Measurements from ENCODE around the gene DRAP1. TPM values are rescaled to one million over a fixed set of nuclear protein-coding genes. Genes with fewer than 3 reads are reported as not detected.

DRAP1 gene
- total and polyA plus RNA-seq, 8 donors: 61.0 to 112 (median 86.3) TPM

GRCh38 chr11:65967329-65967934 is 48.2 kb downstream of the DRAP1 start:
- no peak for TF ChIP-seq CTCF (IDR thresholded peaks at IDR 0.05)
- no peak for ATAC-seq
- Histone ChIP-seq H3K27me3 (no peaks in the 10 kb centered on the region), H3K4me1 (peaks cover 17 to 45% of the 10 kb centered on the region in 2 donors), H3K27ac (no peak overlapping the region), H3K4me3 (no peak overlapping the region), H3K9me3 (no peaks in the 10 kb centered on the region), H3K36me3 (peaks cover 0 to 77% of the 10 kb centered on the region in 2 donors)
- intact Hi-C loops (cut with DNase I): no loop called here
- DNase-seq: no peak

GRCh38 chr11:65968600-65969482 is 49.6 kb downstream of the DRAP1 start:
- Histone ChIP-seq H3K36me3 (peaks cover 0 to 85% of the 10 kb centered on the region in 2 donors), H3K27ac (peak overlapping the region in 1 of 2 donors; percentile 87), H3K27me3 (no peaks in the 10 kb centered on the region), H3K4me3 (no peak overlapping the region), H3K4me1 (peaks cover 5 to 31% of the 10 kb centered on the region in 2 donors), H3K9me3 (no peaks in the 10 kb centered on the region)
- peak; percentile 87 for ATAC-seq
- no peak for DNase-seq
- TF ChIP-seq CTCF (IDR thresholded peaks at IDR 0.05): no peak
- intact Hi-C loops (cut with DNase I): no loop called here

Other genes with a start within 250 kb of the DRAP1 start
- 10 to 100 TPM; 57.0 to 67.1 TPM for gene KAT5, start 207.2 kb upstream of the DRAP1 start, total RNA-seq
- gene KAT5, start 207.2 kb upstream of the DRAP1 start, polyA plus RNA-seq (ENCODE audit: insufficient read length in 6 of 6): 10 to 100 TPM; 58.4 to 69.2 (median 64.5) TPM
- gene RNASEH2C, start 198.6 kb upstream of the DRAP1 start, total RNA-seq: 10 to 100 TPM; 46.0 to 70.1 TPM
- 10 to 100 TPM; 34.7 to 52.5 (median 37.2) TPM for gene RNASEH2C, start 198.6 kb upstream of the DRAP1 start, polyA plus RNA-seq (ENCODE audit: insufficient read length in 6 of 6)
- 10 to 100 TPM; 22.6 to 39.0 TPM for gene AP5B1, start 138.4 kb upstream of the DRAP1 start, total RNA-seq
- gene AP5B1, start 138.4 kb upstream of the DRAP1 start, polyA plus RNA-seq (ENCODE audit: insufficient read length in 6 of 6): 1 to 10 TPM; 2.9 to 4.5 (median 3.5) TPM
- gene OVOL1, start 132.4 kb upstream of the DRAP1 start, total RNA-seq: under 1 TPM; 0.37 to 0.41 TPM
- under 1 TPM; 0.20 to 0.45 (median 0.31) TPM for gene OVOL1, start 132.4 kb upstream of the DRAP1 start, polyA plus RNA-seq (ENCODE audit: insufficient read length in 6 of 6)
- gene SNX32, start 85.5 kb upstream of the DRAP1 start, total RNA-seq: 1 to 10 TPM in 1 of 2 donors, under 1 TPM in 1; 0.24 to 1.9 TPM
- gene SNX32, start 85.5 kb upstream of the DRAP1 start, polyA plus RNA-seq (ENCODE audit: insufficient read length in 6 of 6): 1 to 10 TPM; 2.5 to 4.4 (median 3.1) TPM
- 1,000 to 10,000 TPM in 1 of 2 donors, 100 to 1,000 TPM in 1; 790 to 1,162 TPM for gene CFL1, start 61.2 kb upstream of the DRAP1 start, total RNA-seq
- 100 to 1,000 TPM; 599 to 799 (median 752) TPM for gene CFL1, start 61.2 kb upstream of the DRAP1 start, polyA plus RNA-seq (ENCODE audit: insufficient read length in 6 of 6)
- 10 to 100 TPM; 43.4 to 50.7 TPM for gene MUS81, start 59.0 kb upstream of the DRAP1 start, total RNA-seq
- 10 to 100 TPM; 44.7 to 55.0 (median 52.0) TPM for gene MUS81, start 59.0 kb upstream of the DRAP1 start, polyA plus RNA-seq (ENCODE audit: insufficient read length in 6 of 6)
- 100 to 1,000 TPM in 1 of 2 donors, 10 to 100 TPM in 1; 67.6 to 113 TPM for gene EFEMP2, start 46.6 kb upstream of the DRAP1 start, total RNA-seq
- gene EFEMP2, start 46.6 kb upstream of the DRAP1 start, polyA plus RNA-seq (ENCODE audit: insufficient read length in 6 of 6): 100 to 1,000 TPM; 111 to 169 (median 152) TPM
- gene CTSW, start 39.6 kb upstream of the DRAP1 start, total RNA-seq: 1 to 10 TPM; 5.8 to 9.1 TPM
- 1 to 10 TPM; 2.7 to 7.2 (median 5.7) TPM for gene CTSW, start 39.6 kb upstream of the DRAP1 start, polyA plus RNA-seq (ENCODE audit: insufficient read length in 6 of 6)
- gene FIBP, start 31.0 kb upstream of the DRAP1 start, total RNA-seq: 10 to 100 TPM; 56.5 to 69.6 TPM
- gene FIBP, start 31.0 kb upstream of the DRAP1 start, polyA plus RNA-seq (ENCODE audit: insufficient read length in 6 of 6): 10 to 100 TPM; 72.3 to 83.0 (median 77.7) TPM
- 10 to 100 TPM; 23.3 to 32.0 TPM for gene CCDC85B, start 28.8 kb upstream of the DRAP1 start, total RNA-seq
- 10 to 100 TPM; 10.0 to 23.8 (median 15.1) TPM for gene CCDC85B, start 28.8 kb upstream of the DRAP1 start, polyA plus RNA-seq (ENCODE audit: insufficient read length in 6 of 6)
- gene FOSL1, start 19.0 kb upstream of the DRAP1 start, total RNA-seq: 10 to 100 TPM in 1 of 2 donors, 1 to 10 TPM in 1; 3.4 to 16.3 TPM
- gene FOSL1, start 19.0 kb upstream of the DRAP1 start, polyA plus RNA-seq (ENCODE audit: insufficient read length in 6 of 6): under 1 TPM in 4 of 6 donors, not detected in 2; 0.17 to 0.22 (median 0.21) TPM
- 10 to 100 TPM; 29.6 to 35.0 TPM for gene C11orf68, start 364 bp upstream of the DRAP1 start, total RNA-seq
- gene C11orf68, start 364 bp upstream of the DRAP1 start, polyA plus RNA-seq (ENCODE audit: insufficient read length in 6 of 6): 10 to 100 TPM; 31.1 to 36.9 (median 34.4) TPM
- gene TSGA10IP, start 26.1 kb downstream of the DRAP1 start, total RNA-seq: not detected
- 1 to 10 TPM in 1 of 6 donors, under 1 TPM in 4, not detected in 1; 0.26 to 1.0 (median 0.79) TPM for gene TSGA10IP, start 26.1 kb downstream of the DRAP1 start, polyA plus RNA-seq (ENCODE audit: insufficient read length in 6 of 6)
- gene SART1, start 42.3 kb downstream of the DRAP1 start, total RNA-seq: 10 to 100 TPM; 34.1 to 50.8 TPM
- gene SART1, start 42.3 kb downstream of the DRAP1 start, polyA plus RNA-seq (ENCODE audit: insufficient read length in 6 of 6): 10 to 100 TPM; 40.0 to 55.4 (median 46.3) TPM
- gene EIF1AD, start 82.7 kb downstream of the DRAP1 start, total RNA-seq: 10 to 100 TPM; 28.4 to 30.5 TPM
- 10 to 100 TPM; 23.6 to 30.5 (median 27.4) TPM for gene EIF1AD, start 82.7 kb downstream of the DRAP1 start, polyA plus RNA-seq (ENCODE audit: insufficient read length in 6 of 6)
- 100 to 1,000 TPM; 161 to 183 TPM for gene BANF1, start 83.1 kb downstream of the DRAP1 start, total RNA-seq
- 100 to 1,000 TPM; 211 to 248 (median 228) TPM for gene BANF1, start 83.1 kb downstream of the DRAP1 start, polyA plus RNA-seq (ENCODE audit: insufficient read length in 6 of 6)
- gene CST6, start 92.6 kb downstream of the DRAP1 start, total RNA-seq: 10 to 100 TPM; 20.3 to 46.5 TPM
- gene CST6, start 92.6 kb downstream of the DRAP1 start, polyA plus RNA-seq (ENCODE audit: insufficient read length in 6 of 6): 1 to 10 TPM in 1 of 6 donors, under 1 TPM in 5; 0.18 to 1.3 (median 0.46) TPM
- 1 to 10 TPM; 1.2 to 2.6 TPM for gene CATSPER1, start 107.1 kb downstream of the DRAP1 start, total RNA-seq
- gene CATSPER1, start 107.1 kb downstream of the DRAP1 start, polyA plus RNA-seq (ENCODE audit: insufficient read length in 6 of 6): under 1 TPM in 1 of 6 donors, not detected in 5; 0.24 TPM
- gene GAL3ST3, start 129.7 kb downstream of the DRAP1 start, total RNA-seq: not detected
- gene GAL3ST3, start 129.7 kb downstream of the DRAP1 start, polyA plus RNA-seq (ENCODE audit: insufficient read length in 6 of 6): under 1 TPM in 5 of 6 donors, not detected in 1; 0.09 to 0.63 (median 0.20) TPM
- gene SF3B2, start 132.9 kb downstream of the DRAP1 start, total RNA-seq: 100 to 1,000 TPM; 122 to 160 TPM
- gene SF3B2, start 132.9 kb downstream of the DRAP1 start, polyA plus RNA-seq (ENCODE audit: insufficient read length in 6 of 6): 100 to 1,000 TPM; 192 to 233 (median 218) TPM
- gene PACS1, start 150.8 kb downstream of the DRAP1 start, total RNA-seq: 10 to 100 TPM; 53.7 to 54.7 TPM
- gene PACS1, start 150.8 kb downstream of the DRAP1 start, polyA plus RNA-seq (ENCODE audit: insufficient read length in 6 of 6): 10 to 100 TPM; 50.7 to 57.5 (median 55.6) TPM